K562 (cell line): ENCODE results near the gene SYT7. TPM values are rescaled to one million over a fixed set of nuclear protein-coding genes. Genes with fewer than 3 reads are reported as not detected.

Source experiments
- ADNP ChIP-seq: fragments of 200-800 bp; sonication (Bioruptor generic); IDR thresholded peaks from 2 replicates; pipeline ENCODE4 v1.6.1; 2016; ENCODE audit warnings: missing genetic modification characterization, missing compliant biosample characterization
- BMI1 ChIP-seq: fragments of 150-350 bp; IDR thresholded peaks from 2 replicates; pipeline ENCODE4 v1.6.1; 2014; ENCODE audit warnings: low read length
- CBFA2T3 ChIP-seq: fragments of 450-650 bp; IDR thresholded peaks from 2 replicates; pipeline ENCODE4 v1.6.1; 2017
- COPS2 ChIP-seq: fragments of 450-650 bp; conservative IDR thresholded peaks from 2 replicates; pipeline ENCODE4 v1.6.1; 2016; ENCODE audit warnings: mild to moderate bottlenecking, moderate library complexity
- CREB1 ChIP-seq, 2 experiments: sonication (generic) in 1 of 2; formaldehyde crosslinking in 1 of 2; IDR thresholded peaks; 2 replicates each; pipeline versions ENCODE4 v1.6.1 to v1.8.0; 2012 to 2022; ENCODE audit warnings: inconsistent platforms in 1 of 2, mild to moderate bottlenecking in 1 of 2, missing genetic modification reagents in 1 of 2, moderate library complexity in 1 of 2
- FOSL1 ChIP-seq: fragments of 200-800 bp; sonication (Bioruptor generic); conservative IDR thresholded peaks from 2 replicates; pipeline ENCODE4 v1.6.1; 2016; ENCODE audit warnings: missing genetic modification characterization, missing compliant biosample characterization
- JUN ChIP-seq, 2 experiments: sonication (generic) in 1 of 2; formaldehyde crosslinking in 1 of 2; IDR thresholded peaks; 2 replicates each; pipeline versions ENCODE4 v1.6.1 to v1.8.0; 2012 to 2022; ENCODE audit warnings: borderline replicate concordance in 2 of 2, mild to moderate bottlenecking in 2 of 2, improper control_type of control experiment in 1 of 2, low read depth in 1 of 2, low read length in 1 of 2, missing genetic modification reagents in 1 of 2
- MEF2A ChIP-seq: IDR thresholded peaks from 2 replicates; pipeline ENCODE4 v1.6.1; 2011; ENCODE audit warnings: low read depth, mild to moderate bottlenecking, low read length, moderate library complexity; ENCODE audit not compliant: control insufficient read depth
- NCOA1 ChIP-seq: fragments of 450-650 bp; IDR thresholded peaks from 2 replicates; pipeline ENCODE4 v1.6.1; 2016; ENCODE audit warnings: low read depth
- NFIC ChIP-seq: fragments of 450-650 bp; IDR thresholded peaks from 2 replicates; pipeline ENCODE4 v1.6.1; 2017; ENCODE audit warnings: mild to moderate bottlenecking, inconsistent platforms
- OTX1 ChIP-seq: fragments of 450-650 bp; formaldehyde crosslinking; IDR thresholded peaks from 2 replicates; pipeline ENCODE4 v1.4.0; 2022; ENCODE audit warnings: mild to moderate bottlenecking
- PTRF ChIP-seq: fragments of 450-650 bp; IDR thresholded peaks from 2 replicates; pipeline ENCODE4 v1.6.1; 2016; ENCODE audit warnings: mild to moderate bottlenecking, missing genetic modification characterization, missing compliant biosample characterization
- SIRT6 ChIP-seq: IDR thresholded peaks from one replicate; pipeline ENCODE4 v1.6.1; 2012; ENCODE audit warnings: low read depth, mild to moderate bottlenecking, control low read depth, inconsistent platforms, low read length, moderate library complexity
- SP2 ChIP-seq: IDR thresholded peaks from 2 replicates; pipeline ENCODE4 v1.6.1; 2011; ENCODE audit warnings: mild to moderate bottlenecking, low read depth, low read length, moderate library complexity; ENCODE audit not compliant: poor library complexity, severe bottlenecking; ENCODE audit errors: extremely low read depth
- SRSF9 ChIP-seq: fragments of 200-400 bp; formaldehyde crosslinking; IDR thresholded peaks from 2 replicates; pipeline ENCODE4 v1.6.1; 2017; ENCODE audit warnings: low read depth, low read length, borderline replicate concordance
- TCF3 ChIP-seq: sonication (generic); formaldehyde crosslinking; IDR thresholded peaks from 2 replicates; pipeline ENCODE4 v1.4.0; 2020; ENCODE audit warnings: mild to moderate bottlenecking, missing genetic modification reagents
- ZNF165 ChIP-seq: fragments of 250-450 bp; sonication (Bioruptor Pico); IDR thresholded peaks from 2 replicates; pipeline ENCODE4 v1.4.0; 2020; ENCODE audit warnings: borderline replicate concordance
- ZNF280A ChIP-seq: fragments of 450-650 bp; IDR thresholded peaks from 2 replicates; pipeline ENCODE4 v1.6.1; 2018; ENCODE audit warnings: mild to moderate bottlenecking, low read depth; ENCODE audit not compliant: partially characterized antibody
- polyA plus RNA-seq, 8 experiments: library from polyadenylated mRNA; depleted of rRNA in 4 of 8; stranded (reverse) in 5 of 8; unstranded in 3 of 8; fragments of >200 nt; fragmentation: Nextera tagmentation in 2 of 8; fragmentation: Illumina TruSeq in 1 of 8; extraction: Ambion mirVana in 2 of 8; extraction: Trizol in 1 of 8; gene quantifications; 2 replicates each; pipeline versions ENCODE4 v1.2.1 to v1.2.3, GENCODE V29; 2011 to 2014; ENCODE audit warnings: inconsistent platforms in 1 of 8, missing spikeins in 1 of 8
- total RNA-seq, 7 experiments: library from RNA; depleted of rRNA in 6 of 7; stranded (reverse); fragments of >200 nt in 6 of 7; fragmentation: Illumina TruSeq in 2 of 7; extraction: Trizol in 2 of 7; gene quantifications; 2 replicates each; pipeline versions ENCODE4 v1.2.1 to v1.2.3, GENCODE V29; 2011 to 2021; ENCODE audit warnings: low replicate concordance in 1 of 7
- TF ChIP-seq, protein P1 (sequence below): fragments of 450-650 bp; IDR thresholded peaks from 2 replicates; pipeline ENCODE4 v1.6.1; 2014; ENCODE audit warnings: low read depth, mild to moderate bottlenecking, moderate library complexity, borderline replicate concordance
- TF ChIP-seq, protein P2 (sequence below): conservative IDR thresholded peaks from 2 replicates; pipeline ENCODE4 v1.6.1; 2011; ENCODE audit warnings: low read depth, mild to moderate bottlenecking, low read length; ENCODE audit not compliant: control insufficient read depth
- TF ChIP-seq, protein P3 (sequence below): IDR thresholded peaks from 3 replicates; pipeline ENCODE4 v1.6.1; 2011; ENCODE audit warnings: borderline replicate concordance, mild to moderate bottlenecking; ENCODE audit not compliant: insufficient read length, insufficient read depth

SYT7 gene
- total and polyA plus RNA-seq, 9 of the 15 experiments (the other 6 are each of a cell fraction or from before 2014, with no cell fraction given) = 0.01 to 0.51 (median 0.16) TPM; not detected in 1

- TF ChIP-seq, protein P1, sequence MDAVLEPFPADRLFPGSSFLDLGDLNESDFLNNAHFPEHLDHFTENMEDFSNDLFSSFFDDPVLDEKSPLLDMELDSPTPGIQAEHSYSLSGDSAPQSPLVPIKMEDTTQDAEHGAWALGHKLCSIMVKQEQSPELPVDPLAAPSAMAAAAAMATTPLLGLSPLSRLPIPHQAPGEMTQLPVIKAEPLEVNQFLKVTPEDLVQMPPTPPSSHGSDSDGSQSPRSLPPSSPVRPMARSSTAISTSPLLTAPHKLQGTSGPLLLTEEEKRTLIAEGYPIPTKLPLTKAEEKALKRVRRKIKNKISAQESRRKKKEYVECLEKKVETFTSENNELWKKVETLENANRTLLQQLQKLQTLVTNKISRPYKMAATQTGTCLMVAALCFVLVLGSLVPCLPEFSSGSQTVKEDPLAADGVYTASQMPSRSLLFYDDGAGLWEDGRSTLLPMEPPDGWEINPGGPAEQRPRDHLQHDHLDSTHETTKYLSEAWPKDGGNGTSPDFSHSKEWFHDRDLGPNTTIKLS = no peak
- TF ChIP-seq NCOA1 = no peak; the same call in 1 of the 2 replicates
- TF ChIP-seq FOSL1 (tag) = peak; percentile 98
- TF ChIP-seq NFIC = peak; percentile 78
- TF ChIP-seq ADNP (tag) = no peak
- TF ChIP-seq TCF3 = peak; percentile 86
- TF ChIP-seq JUN (IDR thresholded peaks at IDR 0.05; ENCODE audit: borderline replicate concordance, low read depth, low read length) = peak; percentile 86
- TF ChIP-seq JUN (CRISPR knock-in tag; IDR thresholded peaks at IDR 0.05; ENCODE audit: borderline replicate concordance) = peak; percentile 94
- TF ChIP-seq OTX1 (CRISPR knock-in tag) = no peak
- TF ChIP-seq, protein P2, sequence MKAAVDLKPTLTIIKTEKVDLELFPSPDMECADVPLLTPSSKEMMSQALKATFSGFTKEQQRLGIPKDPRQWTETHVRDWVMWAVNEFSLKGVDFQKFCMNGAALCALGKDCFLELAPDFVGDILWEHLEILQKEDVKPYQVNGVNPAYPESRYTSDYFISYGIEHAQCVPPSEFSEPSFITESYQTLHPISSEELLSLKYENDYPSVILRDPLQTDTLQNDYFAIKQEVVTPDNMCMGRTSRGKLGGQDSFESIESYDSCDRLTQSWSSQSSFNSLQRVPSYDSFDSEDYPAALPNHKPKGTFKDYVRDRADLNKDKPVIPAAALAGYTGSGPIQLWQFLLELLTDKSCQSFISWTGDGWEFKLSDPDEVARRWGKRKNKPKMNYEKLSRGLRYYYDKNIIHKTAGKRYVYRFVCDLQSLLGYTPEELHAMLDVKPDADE = peak; percentile 56; the same call in 1 of the 2 replicates
- no peak for TF ChIP-seq PTRF (tag)
- TF ChIP-seq BMI1 = no peak
- TF ChIP-seq SP2 = no peak
- TF ChIP-seq CBFA2T3 = peak; percentile 96
- TF ChIP-seq ZNF280A = no peak
- no peak for TF ChIP-seq SRSF9
- TF ChIP-seq COPS2 = no peak
- TF ChIP-seq CREB1 (IDR thresholded peaks at IDR 0.05) = 0 out of 2 replicates have a peak, but pooled peaks have one; percentile 14
- TF ChIP-seq CREB1 (CRISPR knock-in tag; IDR thresholded peaks at IDR 0.05) = no peak; the same call in 1 of the 2 replicates
- TF ChIP-seq MEF2A = no peak
- TF ChIP-seq, protein P3, sequence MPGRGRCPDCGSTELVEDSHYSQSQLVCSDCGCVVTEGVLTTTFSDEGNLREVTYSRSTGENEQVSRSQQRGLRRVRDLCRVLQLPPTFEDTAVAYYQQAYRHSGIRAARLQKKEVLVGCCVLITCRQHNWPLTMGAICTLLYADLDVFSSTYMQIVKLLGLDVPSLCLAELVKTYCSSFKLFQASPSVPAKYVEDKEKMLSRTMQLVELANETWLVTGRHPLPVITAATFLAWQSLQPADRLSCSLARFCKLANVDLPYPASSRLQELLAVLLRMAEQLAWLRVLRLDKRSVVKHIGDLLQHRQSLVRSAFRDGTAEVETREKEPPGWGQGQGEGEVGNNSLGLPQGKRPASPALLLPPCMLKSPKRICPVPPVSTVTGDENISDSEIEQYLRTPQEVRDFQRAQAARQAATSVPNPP = no peak
- no peak for TF ChIP-seq SIRT6
- TF ChIP-seq ZNF165 (CRISPR knock-in tag) = no peak
Measured at GRCh38 chr11:61602775-61603569, 22.1 kb upstream of the SYT7 start (continued).
